Transverse colon (tissue), 4 donors: ENCODE measurements around the gene PGLYRP4.

Source experiments
- CTCF ChIP-seq, 5 experiments: fragments of 200-600 bp in 3 of 5; fragments of 450-650 bp in 2 of 5; sonication (generic) in 3 of 5; IDR thresholded peaks; 1 replicate in 2 of 5; 2 replicates in 3 of 5; pipeline ENCODE4 v1.5.1; 2016 to 2017; ENCODE audit warnings: antibody characterized with exemption in 5 of 5, inconsistent platforms in 3 of 5, mild to moderate bottlenecking in 2 of 5, moderate library complexity in 1 of 5
- EP300 ChIP-seq: sonication (generic); formaldehyde crosslinking; IDR thresholded peaks from one replicate; pipeline ENCODE4 v1.6.1; 2017; ENCODE audit warnings: antibody characterized with exemption, low read depth
- POLR2A ChIP-seq: fragments of 450-650 bp; IDR thresholded peaks from one replicate; pipeline ENCODE4 v1.6.1; 2016; ENCODE audit warnings: antibody characterized with exemption, mild to moderate bottlenecking, moderate library complexity
- POLR2AphosphoS5 ChIP-seq, 3 donors: sonication (generic); formaldehyde crosslinking; IDR thresholded peaks; one replicate each; pipeline ENCODE4 v1.6.1; 2016; ENCODE audit warnings: antibody characterized with exemption in 3 of 3

GRCh38 chr1:153364156-153364555, 15.5 kb upstream of the PGLYRP4 start:
- TF ChIP-seq CTCF (IDR thresholded peaks at IDR 0.05) (no peak), POLR2AphosphoS5 (IDR thresholded peaks at IDR 0.05) (no peak), POLR2A (no peak), EP300 (no peak)
